A673 (cell line): ENCODE data around the gene SLC35F2. TPM values are rescaled to one million over a fixed set of nuclear protein-coding genes. Genes with fewer than 3 reads are reported as not detected.

Experiments
- BruUV-seq: library from RNA; stranded (reverse); fragments of 400-500 nt; replicated peaks from 2 replicates; lab custom pipeline; 2021; lab: Mats Ljungman, UMichigan
- CTCF ChIA-PET: fragments of 300-600 bp; sonication (Branson Sonifier 250); formaldehyde crosslinking; loops from one replicate; lab custom pipeline; 2022; ENCODE audit warnings: antibody characterized with exemption; lab: Charles Lee
- POLR2A ChIA-PET: fragments of 300-600 bp; sonication (Branson Sonifier 250); formaldehyde crosslinking; loops from one replicate; lab custom pipeline; 2022; ENCODE audit warnings: antibody characterized with exemption; ENCODE audit not compliant: low non-redundant PET; lab: Charles Lee
- DNase-seq: peaks from one replicate; pipeline ENCODE4 v3.0.0-alpha.2; 2015; ENCODE audit warnings: low spot score
- H3K27ac ChIP-seq: fragments of 200-600 bp; sonication (generic); 2 replicates; pipeline ENCODE4 v1.5.1; 2016; ENCODE audit warnings: mixed run types, low read depth, mild to moderate bottlenecking, mixed read lengths, antibody characterized with exemption, low read length; ENCODE audit not compliant: poor library complexity, severe bottlenecking
- H3K27me3 ChIP-seq: fragments of 200-600 bp; sonication (generic); replicated peaks from 2 replicates; pipeline ENCODE4 v1.6.1; 2017; ENCODE audit warnings: mixed run types, low read depth, mild to moderate bottlenecking, mixed read lengths, antibody characterized with exemption, low read length; ENCODE audit not compliant: insufficient read depth, poor library complexity
- H3K36me3 ChIP-seq: fragments of 200-600 bp; sonication (generic); 2 replicates; pipeline ENCODE4 v1.6.1; 2016; ENCODE audit warnings: mixed run types, mild to moderate bottlenecking, mixed read lengths, antibody characterized with exemption, low read length; ENCODE audit not compliant: insufficient read depth, poor library complexity, severe bottlenecking
- H3K4me1 ChIP-seq: fragments of 200-600 bp; sonication (generic); 2 replicates; pipeline ENCODE4 v1.6.1; 2017; ENCODE audit warnings: mixed run types, mild to moderate bottlenecking, mixed read lengths, antibody characterized with exemption, low read length; ENCODE audit not compliant: insufficient read depth, poor library complexity, severe bottlenecking
- H3K4me3 ChIP-seq: fragments of 200-600 bp; sonication (generic); 2 replicates; pipeline ENCODE4 v1.5.1; 2016; ENCODE audit warnings: low read depth, mixed run types, mild to moderate bottlenecking, mixed read lengths, low read length; ENCODE audit not compliant: poor library complexity, severe bottlenecking
- H3K9me3 ChIP-seq: fragments of 200-600 bp; sonication (generic); 2 replicates; pipeline ENCODE4 v1.6.1; 2016; ENCODE audit warnings: mixed run types, low read depth, mild to moderate bottlenecking, mixed read lengths, antibody characterized with exemption, low read length; ENCODE audit not compliant: poor library complexity, severe bottlenecking
- EZH2 ChIP-seq: fragments of 200-600 bp; sonication (generic); IDR thresholded peaks from 2 replicates; pipeline ENCODE4 v1.6.1; 2017; ENCODE audit warnings: borderline replicate concordance, low read depth, mild to moderate bottlenecking, mixed read lengths, antibody characterized with exemption, low read length; ENCODE audit not compliant: poor library complexity, severe bottlenecking
- intact Hi-C: fragments of 100-400 bp; cut with micrococcal nuclease; formaldehyde crosslinking; loops from one replicate; pipeline ENCODE4 v1.10.0; 2022; ENCODE audit not compliant: unreplicated experiment
- total RNA-seq: library from RNA; stranded (reverse); gene quantifications from 2 replicates; pipeline ENCODE4 v1.2.3, GENCODE V29; 2021
- TF ChIP-seq, protein P1 (sequence below): fragments of 300-800, 200-600 bp; sonication (generic); conservative IDR thresholded peaks from 2 replicates; pipeline ENCODE4 v1.5.1; 2017; ENCODE audit warnings: low read depth, mild to moderate bottlenecking, antibody characterized with exemption, low read length, moderate library complexity, mixed read lengths

The SLC35F2 gene
- total RNA-seq, 1 experiment from 2014 or later: 95.4 TPM

DNA sequence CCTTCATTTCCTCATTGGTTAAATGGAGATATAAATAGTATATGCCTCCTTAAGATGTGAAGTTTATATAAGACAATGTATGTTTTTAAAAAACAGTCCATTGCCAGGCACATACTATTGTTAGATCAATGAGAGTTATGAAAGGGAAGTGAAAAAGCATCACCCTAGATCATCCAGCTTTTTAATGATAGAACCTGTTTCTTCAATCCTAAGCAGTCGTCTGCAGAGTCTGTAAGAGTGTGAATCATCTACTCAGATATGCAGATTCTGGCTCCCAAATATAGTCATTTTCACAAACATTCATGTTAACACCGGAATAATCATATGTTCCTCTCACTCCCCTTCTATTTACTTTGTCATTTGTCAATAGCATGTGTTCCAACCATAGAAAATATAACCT lies 81.5 kb downstream of the SLC35F2 start:
- Histone ChIP-seq H3K27ac (no peak overlapping the region), H3K4me1 (no peaks in the 10 kb centered on the region), H3K27me3 (no peaks in the 10 kb centered on the region), H3K36me3 (no peaks in the 10 kb centered on the region), H3K4me3 (no peak overlapping the region), H3K9me3 (no peaks in the 10 kb centered on the region)
- BruUV-seq: no TSS peak
- intact Hi-C loops: no loop called here
- no peak for DNase-seq
- POLR2A ChIA-PET: no interaction called here
- TF ChIP-seq, protein P1, sequence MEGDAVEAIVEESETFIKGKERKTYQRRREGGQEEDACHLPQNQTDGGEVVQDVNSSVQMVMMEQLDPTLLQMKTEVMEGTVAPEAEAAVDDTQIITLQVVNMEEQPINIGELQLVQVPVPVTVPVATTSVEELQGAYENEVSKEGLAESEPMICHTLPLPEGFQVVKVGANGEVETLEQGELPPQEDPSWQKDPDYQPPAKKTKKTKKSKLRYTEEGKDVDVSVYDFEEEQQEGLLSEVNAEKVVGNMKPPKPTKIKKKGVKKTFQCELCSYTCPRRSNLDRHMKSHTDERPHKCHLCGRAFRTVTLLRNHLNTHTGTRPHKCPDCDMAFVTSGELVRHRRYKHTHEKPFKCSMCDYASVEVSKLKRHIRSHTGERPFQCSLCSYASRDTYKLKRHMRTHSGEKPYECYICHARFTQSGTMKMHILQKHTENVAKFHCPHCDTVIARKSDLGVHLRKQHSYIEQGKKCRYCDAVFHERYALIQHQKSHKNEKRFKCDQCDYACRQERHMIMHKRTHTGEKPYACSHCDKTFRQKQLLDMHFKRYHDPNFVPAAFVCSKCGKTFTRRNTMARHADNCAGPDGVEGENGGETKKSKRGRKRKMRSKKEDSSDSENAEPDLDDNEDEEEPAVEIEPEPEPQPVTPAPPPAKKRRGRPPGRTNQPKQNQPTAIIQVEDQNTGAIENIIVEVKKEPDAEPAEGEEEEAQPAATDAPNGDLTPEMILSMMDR: no peak
- TF ChIP-seq EZH2: no peak
- CTCF ChIA-PET: no interaction called here

DNA sequence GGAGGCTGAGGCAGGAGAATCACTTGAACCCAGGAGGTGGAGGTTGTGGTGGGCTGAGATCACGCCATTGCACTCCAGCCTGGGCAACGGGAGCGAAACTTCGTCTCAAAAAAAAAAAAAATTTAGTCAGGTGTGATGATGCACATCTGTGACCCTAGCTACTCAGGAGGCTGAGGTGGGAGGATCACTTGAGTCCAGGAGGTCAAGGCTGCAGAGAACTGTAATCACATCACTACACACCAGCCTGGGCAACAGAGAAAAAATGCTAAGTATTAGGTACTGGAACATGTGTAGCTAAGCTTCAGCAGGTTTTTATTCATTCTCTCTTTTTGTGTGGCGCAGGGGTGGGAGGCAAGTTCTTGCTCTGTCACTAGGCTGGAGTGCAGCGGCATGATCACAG lies 82.5 kb downstream of the SLC35F2 start:
- POLR2A ChIA-PET: no interaction called here

DNA sequence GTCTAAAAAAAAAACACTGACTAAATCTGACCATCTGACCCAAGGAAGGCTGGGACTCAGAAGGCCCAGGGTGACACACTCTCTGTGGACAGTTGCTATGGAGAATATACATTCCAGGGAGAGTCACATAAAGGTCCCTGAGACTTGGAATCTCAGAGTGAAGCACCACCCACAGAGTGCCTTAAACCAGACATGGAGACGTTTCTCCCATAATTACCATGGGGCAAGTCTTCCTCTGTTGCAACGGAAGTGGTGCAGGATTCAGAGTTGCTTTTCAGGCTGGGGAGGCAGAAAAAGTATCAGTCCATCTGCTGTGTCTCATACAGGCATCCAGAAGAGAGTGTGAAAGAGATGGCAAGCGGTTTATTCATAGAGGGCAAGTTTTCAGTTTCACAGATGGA lies 88.0 kb downstream of the SLC35F2 start:
- intact Hi-C loops: loop anchor here (2.0 to 5.0 kb wide), 3 partner anchors 30 to 208 kb away; no protein-coding TSS in a partner anchor
- ChIA-PET POLR2A (no interaction called here), CTCF (interaction anchor here (0.6 to 1.5 kb wide), 6 partner anchors 30 to 221 kb away, joined by 3 to 9 read pairs (median 4); no protein-coding TSS in a partner anchor)
- DNase-seq: peak; percentile 16
- no peak overlapping the region for H3K27ac ChIP-seq
- TF ChIP-seq EZH2: no peak
- TF ChIP-seq, protein P1: no peak
- no peaks in the 10 kb centered on the region for H3K4me1 ChIP-seq
- H3K9me3 ChIP-seq: no peaks in the 10 kb centered on the region
- BruUV-seq: no TSS peak
- no peak overlapping the region for H3K4me3 ChIP-seq
- H3K27me3 ChIP-seq: no peaks in the 10 kb centered on the region
- H3K36me3 ChIP-seq: no peaks in the 10 kb centered on the region

More for the DNA sequence above, 82.5 kb downstream of the SLC35F2 start:
- no peak for DNase-seq
- Histone ChIP-seq H3K4me3 (no peak overlapping the region), H3K27ac (no peak overlapping the region), H3K9me3 (no peaks in the 10 kb centered on the region), H3K4me1 (no peaks in the 10 kb centered on the region), H3K36me3 (no peaks in the 10 kb centered on the region), H3K27me3 (no peaks in the 10 kb centered on the region)
- intact Hi-C loops: no loop called here
- TF ChIP-seq, protein P1: no peak
- no peak for TF ChIP-seq EZH2
- no TSS peak for BruUV-seq
- CTCF ChIA-PET: no interaction called here
